Measurements from ENCODE around the gene SLC16A4. TPM values are rescaled to one million over a fixed set of nuclear protein-coding genes. Genes with fewer than 3 reads are reported as not detected.

Gene SLC16A4
- total and polyA plus RNA-seq, 8 donors, result 0.89 to 11.1 (median 2.6) TPM; not detected in 1

DNA sequence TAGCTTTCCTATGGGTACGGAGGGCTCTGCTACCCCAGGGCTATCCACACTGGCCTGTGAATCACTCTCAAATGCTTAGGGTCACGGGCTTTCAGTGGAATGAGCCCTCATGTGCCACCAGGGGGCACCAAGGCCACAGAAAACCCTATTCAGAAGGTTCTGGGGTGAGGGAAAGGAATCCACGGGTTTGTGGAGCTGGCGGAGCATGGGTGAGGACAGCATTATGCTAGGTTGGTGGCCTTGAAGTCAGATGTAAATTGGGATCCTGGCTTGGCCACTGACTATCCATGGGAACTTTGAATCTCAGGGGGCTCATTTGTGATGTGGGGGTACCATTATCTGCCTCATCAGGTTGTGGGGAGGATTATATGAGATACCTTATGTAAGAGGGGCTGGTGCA is 21.8 kb upstream of the SLC16A4 start:
- no peak overlapping the region for H3K27ac ChIP-seq
- peaks cover 9 to 22% (median 13%) of the 10 kb centered on the region in 4 donors for H3K4me1 ChIP-seq
- no peaks in the 10 kb centered on the region for H3K36me3 ChIP-seq
- intact Hi-C loops (cut with DNase I; ENCODE audit: low total_unique reads), result no loop called here
- peak; percentile 74 to 87 for DNase-seq
- no peaks in the 10 kb centered on the region for H3K9me3 ChIP-seq
- H3K4me3 ChIP-seq, result no peak overlapping the region
- TF ChIP-seq, protein P1, sequence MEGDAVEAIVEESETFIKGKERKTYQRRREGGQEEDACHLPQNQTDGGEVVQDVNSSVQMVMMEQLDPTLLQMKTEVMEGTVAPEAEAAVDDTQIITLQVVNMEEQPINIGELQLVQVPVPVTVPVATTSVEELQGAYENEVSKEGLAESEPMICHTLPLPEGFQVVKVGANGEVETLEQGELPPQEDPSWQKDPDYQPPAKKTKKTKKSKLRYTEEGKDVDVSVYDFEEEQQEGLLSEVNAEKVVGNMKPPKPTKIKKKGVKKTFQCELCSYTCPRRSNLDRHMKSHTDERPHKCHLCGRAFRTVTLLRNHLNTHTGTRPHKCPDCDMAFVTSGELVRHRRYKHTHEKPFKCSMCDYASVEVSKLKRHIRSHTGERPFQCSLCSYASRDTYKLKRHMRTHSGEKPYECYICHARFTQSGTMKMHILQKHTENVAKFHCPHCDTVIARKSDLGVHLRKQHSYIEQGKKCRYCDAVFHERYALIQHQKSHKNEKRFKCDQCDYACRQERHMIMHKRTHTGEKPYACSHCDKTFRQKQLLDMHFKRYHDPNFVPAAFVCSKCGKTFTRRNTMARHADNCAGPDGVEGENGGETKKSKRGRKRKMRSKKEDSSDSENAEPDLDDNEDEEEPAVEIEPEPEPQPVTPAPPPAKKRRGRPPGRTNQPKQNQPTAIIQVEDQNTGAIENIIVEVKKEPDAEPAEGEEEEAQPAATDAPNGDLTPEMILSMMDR (IDR thresholded peaks at IDR 0.05), result peak in 5 of 7 experiments; percentile 56 to 74 (median 70)
- no peak for TF ChIP-seq POLR2A (IDR thresholded peaks at IDR 0.05)
- H3K27me3 ChIP-seq, result no peaks in the 10 kb centered on the region
- WGBS, 5 donors, result 17 to 34% (median 22%) methylated on average over 3 to 4 of the region's 4 CpGs

DNA sequence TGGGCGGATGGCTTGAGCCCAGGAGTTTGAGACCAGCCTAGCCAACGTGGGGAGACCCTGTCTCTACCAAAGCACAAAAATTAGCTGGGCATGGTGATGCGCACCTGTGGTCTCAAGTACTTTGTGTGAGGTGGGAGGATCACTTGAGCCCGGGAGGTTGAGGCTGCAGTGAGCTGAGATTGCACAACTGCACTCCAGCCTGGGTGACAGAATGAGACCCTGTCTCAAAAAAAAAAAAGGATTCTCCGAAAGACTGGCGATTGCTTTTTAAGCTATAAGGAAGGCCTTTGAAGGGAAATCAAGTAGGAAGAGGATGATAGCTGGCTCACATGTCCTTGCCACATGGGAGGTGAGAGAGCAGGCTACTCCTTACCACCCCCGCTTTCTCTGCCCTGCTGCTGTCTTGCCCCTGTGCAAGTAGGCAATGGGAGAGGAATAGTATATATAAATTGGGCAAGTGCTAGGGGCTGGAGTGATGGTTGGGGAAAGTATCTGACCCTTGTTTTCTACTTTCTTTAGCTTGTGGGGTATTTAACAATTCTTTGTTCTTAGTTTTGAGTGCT is 20.4 kb upstream of the SLC16A4 start:
- Histone ChIP-seq H3K36me3 (no peaks in the 10 kb centered on the region), H3K4me1 (peaks cover 14 to 27% (median 19%) of the 10 kb centered on the region in 4 donors), H3K27ac (no peak overlapping the region), H3K9me3 (no peaks in the 10 kb centered on the region), H3K27me3 (no peaks in the 10 kb centered on the region), H3K4me3 (no peak overlapping the region)
- intact Hi-C loops (cut with DNase I; ENCODE audit: low total_unique reads), result no loop called here
- 81 to 86% (median 82%) methylated on average over 5 to 7 of the region's 7 CpGs for WGBS, 5 donors
- no peak for DNase-seq
- TF ChIP-seq POLR2AphosphoS5 (IDR thresholded peaks at IDR 0.05), result no peak
- TF ChIP-seq, protein P1 (IDR thresholded peaks at IDR 0.05), result no peak

DNA sequence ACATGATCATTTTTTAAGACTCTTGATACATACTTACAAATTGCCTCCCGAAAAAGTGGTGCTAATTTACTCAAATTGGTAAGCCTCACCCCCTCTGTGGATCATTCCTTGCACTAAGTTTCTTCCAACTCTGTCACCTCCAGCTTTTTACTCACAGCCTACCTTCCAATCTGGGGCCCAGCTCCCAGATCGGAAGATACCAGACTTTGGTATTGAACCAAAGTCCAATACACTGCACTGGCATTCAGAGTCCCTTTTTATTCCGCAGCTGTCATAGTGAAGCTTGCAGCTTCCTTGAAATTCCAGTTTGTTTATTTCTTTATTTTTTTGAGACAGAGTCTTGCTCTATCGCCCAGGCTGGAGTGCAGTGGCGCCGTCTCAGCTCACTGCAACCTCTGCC is 18.5 kb upstream of the SLC16A4 start:
- no peak for DNase-seq
- no peak overlapping the region for H3K27ac ChIP-seq
- intact Hi-C loops (cut with DNase I; ENCODE audit: low total_unique reads), result loop anchor here (10.0 kb wide), 1 partner anchor 65 kb away; no protein-coding TSS in a partner anchor
- no peaks in the 10 kb centered on the region for H3K27me3 ChIP-seq
- TF ChIP-seq POLR2AphosphoS5 (IDR thresholded peaks at IDR 0.05) (no peak), POLR2A (IDR thresholded peaks at IDR 0.05) (no peak), EP300 (IDR thresholded peaks at IDR 0.05) (no peak)
- TF ChIP-seq, protein P1 (IDR thresholded peaks at IDR 0.05), result no peak
- no peaks in the 10 kb centered on the region for H3K9me3 ChIP-seq
- peaks cover 11 to 17% (median 16%) of the 10 kb centered on the region in 4 donors for H3K36me3 ChIP-seq
- H3K4me3 ChIP-seq, result no peak overlapping the region
- 93 to 98% (median 94%) methylated on average over 6 of the region's 6 CpGs for WGBS, 5 donors
- H3K4me1 ChIP-seq, result peaks cover 17 to 44% (median 35%) of the 10 kb centered on the region in 4 donors

DNA sequence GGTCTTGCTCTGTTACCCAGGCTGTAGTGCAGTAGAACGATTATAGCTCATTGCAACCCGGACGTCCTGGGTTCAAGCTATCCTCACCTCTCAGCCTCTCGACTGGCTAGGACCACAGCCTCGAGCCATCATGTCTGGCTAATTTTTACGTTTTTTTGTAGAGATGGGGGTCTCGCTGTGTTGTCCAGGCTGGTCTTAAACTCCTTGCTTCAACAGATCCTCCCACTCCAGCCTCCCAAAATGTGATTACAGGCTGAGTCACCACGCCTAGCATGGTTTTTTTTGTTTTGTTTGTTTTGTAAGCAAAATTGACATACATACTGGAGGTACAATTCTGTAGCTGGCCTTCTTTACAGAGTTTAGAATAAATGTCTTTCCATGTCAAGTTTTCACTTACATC is 17.7 kb upstream of the SLC16A4 start:
- TF ChIP-seq, protein P1 (IDR thresholded peaks at IDR 0.05), result no peak
- TF ChIP-seq POLR2AphosphoS5 (IDR thresholded peaks at IDR 0.05), result no peak
- no peak for TF ChIP-seq EP300 (IDR thresholded peaks at IDR 0.05)
- no peak for TF ChIP-seq POLR2A (IDR thresholded peaks at IDR 0.05)
- WGBS, 5 donors, result 80 to 88% (median 86%) methylated on average over 8 of the region's 8 CpGs
- intact Hi-C loops (cut with DNase I; ENCODE audit: low total_unique reads), result loop anchor here (10.0 kb wide), 1 partner anchor 64 kb away; no protein-coding TSS in a partner anchor

More for the DNA sequence above, 17.7 kb upstream of the SLC16A4 start:
- Histone ChIP-seq H3K27ac (peak overlapping the region in 2 of 5 donors; percentile 96 to 97), H3K36me3 (peaks cover 18 to 25% (median 24%) of the 10 kb centered on the region in 4 donors), H3K4me1 (peaks cover 17 to 44% (median 35%) of the 10 kb centered on the region in 4 donors), H3K4me3 (peak overlapping the region; percentile 65 to 90 (median 86)), H3K9me3 (no peaks in the 10 kb centered on the region), H3K27me3 (no peaks in the 10 kb centered on the region)
- DNase-seq, result no peak

All from stomach (tissue), 9 donors.